ENCODE measurements around the gene RTN4RL2.
A peak's percentile ranks its signal among the peaks of the same experiment; 100 is the strongest.

RTN4RL2 gene

GRCh38 chr11:57481315-57481714 is 21.0 kb downstream of the RTN4RL2 start:
- DNase-seq (ENCODE audit: low read depth): no peak

DNA sequence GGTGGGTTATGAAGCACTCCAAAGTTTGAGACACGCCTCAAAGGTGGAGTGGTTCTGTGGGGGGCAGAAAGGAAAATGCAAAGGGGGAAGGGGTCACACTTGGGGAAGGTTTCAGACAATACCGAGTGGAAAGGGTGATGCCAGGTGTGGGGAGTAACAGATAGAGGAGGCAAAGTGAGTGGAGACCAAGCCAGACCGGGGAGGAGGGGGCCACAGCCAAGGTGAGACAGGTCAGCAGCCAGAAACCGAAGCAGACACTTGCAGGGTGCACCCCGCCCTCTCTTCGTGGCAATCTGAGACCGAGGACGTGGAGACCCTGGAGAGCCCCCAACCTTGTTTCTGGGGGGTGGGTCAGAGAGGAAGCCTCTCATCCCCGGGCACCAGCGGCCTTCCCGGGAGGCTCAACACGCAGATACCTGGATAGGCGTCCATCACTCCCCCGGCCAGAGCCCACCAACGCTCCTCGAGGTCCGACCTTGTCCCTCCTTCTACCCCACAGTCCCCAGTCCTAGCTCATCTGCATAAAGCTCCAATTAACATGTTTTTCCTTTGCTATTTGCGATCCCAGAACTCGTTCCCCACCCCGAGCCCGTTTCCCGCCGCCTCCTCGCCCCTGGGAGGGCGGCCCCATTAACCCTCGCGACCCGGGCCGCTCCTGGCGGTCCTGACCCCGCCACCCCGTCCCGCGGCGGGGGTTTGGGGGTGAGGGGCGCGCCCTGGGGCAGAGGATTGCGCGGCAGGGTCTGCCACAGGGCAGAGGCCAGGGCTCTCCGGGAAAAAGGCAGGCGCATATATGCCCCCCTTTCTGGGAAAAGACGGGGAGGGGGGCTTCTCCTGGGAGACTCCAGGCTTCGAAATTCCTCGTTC is 21.8 kb downstream of the RTN4RL2 start:
- DNase-seq (ENCODE audit: low read depth): no peak

GRCh38 chr11:57482782-57483561 is 22.6 kb downstream of the RTN4RL2 start:
- no peak for DNase-seq (ENCODE audit: low read depth)

- no peak for DNase-seq (ENCODE audit: low read depth)
These were observed 23.2 kb downstream of the RTN4RL2 start for GRCh38 chr11:57483562-57483918.

- no peak for DNase-seq (ENCODE audit: low read depth)
These were observed 23.9 kb downstream of the RTN4RL2 start for GRCh38 chr11:57484141-57484710.

DNA sequence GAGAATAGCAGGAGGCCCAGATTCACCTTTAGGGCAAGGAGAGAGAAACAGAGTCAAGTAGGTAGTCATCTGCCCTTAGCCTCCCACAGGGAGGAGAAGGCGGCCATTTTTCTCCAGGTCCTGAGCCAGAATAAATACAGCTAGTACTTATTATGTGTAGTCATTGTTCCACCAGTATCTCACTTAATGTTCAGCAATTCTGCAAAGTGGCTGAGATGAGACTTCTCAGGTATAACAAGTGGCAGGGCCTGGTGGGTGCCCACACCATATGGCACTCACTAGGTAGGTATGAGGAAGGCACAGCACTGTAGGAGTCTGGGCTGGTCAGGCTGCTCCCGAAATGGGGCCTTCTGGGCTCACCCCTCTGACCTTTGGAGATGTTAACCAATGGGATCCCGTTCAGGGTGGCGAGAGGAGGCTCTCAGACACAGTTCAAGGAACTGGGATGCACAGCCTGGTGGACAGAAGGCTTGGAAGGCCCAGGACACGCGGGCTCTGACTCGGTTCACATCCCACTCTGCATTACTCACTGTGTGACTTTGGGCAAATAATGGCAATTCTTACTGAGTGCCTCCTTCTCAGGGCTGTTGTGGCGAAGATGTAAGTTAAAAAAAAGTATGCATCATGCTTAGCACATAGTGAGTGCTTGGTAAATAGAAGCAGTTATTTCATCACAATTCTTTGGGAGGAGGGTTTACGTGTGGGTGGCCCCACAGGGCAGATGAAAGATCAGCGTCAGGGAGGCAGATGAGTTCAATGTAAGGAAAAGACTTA is 25.1 kb downstream of the RTN4RL2 start:
- DNase-seq (ENCODE audit: low read depth): no peak

GRCh38 chr11:57487021-57487778 is 26.9 kb downstream of the RTN4RL2 start:
- DNase-seq (ENCODE audit: low read depth): no peak

- DNase-seq (ENCODE audit: low read depth): no peak
These were observed 27.8 kb downstream of the RTN4RL2 start for GRCh38 chr11:57487920-57488659.

- DNase-seq (ENCODE audit: low read depth): peak; percentile 61
These were observed 30.3 kb downstream of the RTN4RL2 start for GRCh38 chr11:57490456-57491248.

GRCh38 chr11:57491371-57492061 is 31.2 kb downstream of the RTN4RL2 start:
- DNase-seq (ENCODE audit: low read depth): peak; percentile 14

- DNase-seq (ENCODE audit: low read depth): no peak
These were observed 33.5 kb downstream of the RTN4RL2 start for GRCh38 chr11:57493507-57494503.

GRCh38 chr11:57496109-57496820 is 35.9 kb downstream of the RTN4RL2 start:
- DNase-seq (ENCODE audit: low read depth): no peak

- DNase-seq (ENCODE audit: low read depth): no peak
These were observed 37.2 kb downstream of the RTN4RL2 start for GRCh38 chr11:57497303-57498247.

GRCh38 chr11:57498540-57498939 is 38.2 kb downstream of the RTN4RL2 start:
- DNase-seq (ENCODE audit: low read depth): no peak

DNA sequence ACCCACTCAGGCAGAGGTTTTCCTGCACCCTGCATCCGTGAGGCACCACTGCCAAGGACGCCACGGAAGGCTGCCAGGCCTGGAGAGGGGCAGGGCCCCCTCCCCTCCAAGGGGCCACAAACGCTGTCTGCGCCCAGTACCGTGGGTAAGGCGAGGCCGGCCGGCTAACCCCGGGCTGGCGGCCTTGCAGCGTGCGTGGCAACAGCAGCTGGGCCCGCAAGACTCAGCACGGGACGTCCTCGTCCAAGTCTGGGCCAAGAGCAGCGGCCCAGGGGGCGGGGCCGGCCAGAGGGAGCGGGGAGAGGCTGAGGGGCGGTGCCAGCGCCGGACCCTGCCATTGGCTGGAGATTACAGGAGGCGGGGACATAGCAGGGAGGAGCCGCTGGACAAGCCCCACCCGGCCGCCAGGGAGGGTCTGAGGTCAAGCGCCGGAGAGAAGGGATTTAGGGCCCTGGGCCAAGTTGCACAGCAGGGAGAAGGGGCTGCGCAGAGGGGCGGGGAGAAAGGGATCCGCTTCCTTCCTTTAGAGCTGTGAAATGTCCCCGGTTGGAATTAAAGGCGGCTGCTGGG is 39.2 kb downstream of the RTN4RL2 start:
- DNase-seq (ENCODE audit: low read depth): peak; percentile 90

DNA sequence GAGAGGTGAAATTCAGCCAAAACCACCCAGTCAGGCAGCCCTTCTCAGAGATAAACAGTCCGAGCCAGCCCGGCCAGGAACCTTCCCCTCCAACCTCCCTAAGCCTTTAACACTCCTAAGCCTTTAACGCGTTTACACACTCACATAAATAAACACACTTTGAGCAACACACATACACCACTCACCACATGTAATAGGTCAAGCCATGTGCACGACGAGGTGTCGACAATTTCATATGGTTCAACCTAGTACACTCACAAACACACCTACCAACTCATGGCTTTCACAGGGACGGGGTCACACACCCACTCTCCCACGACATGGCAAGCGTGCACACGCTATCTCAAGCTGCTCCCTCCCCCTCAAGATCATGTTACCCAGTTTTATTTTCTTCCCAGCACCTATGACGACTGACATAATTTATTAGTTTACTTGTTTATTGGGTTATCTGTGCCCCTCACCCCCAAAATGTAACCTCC is 39.7 kb downstream of the RTN4RL2 start:
- DNase-seq (ENCODE audit: low read depth): no peak
